ENCODE measurements around the gene NCOA7. TPM values are rescaled to one million over a fixed set of nuclear protein-coding genes. Genes with fewer than 3 reads are reported as not detected.

NCOA7 gene
- total RNA-seq, 2 donors from 2014 or later = 26.5 to 30.0 TPM

GRCh38 chr6:125886021-125886420, 95.3 kb downstream of the NCOA7 start:
- DNase-seq = no peak
- Histone ChIP-seq H3K27me3 (no peaks in the 10 kb centered on the region), H3K9me3 (no peaks in the 10 kb centered on the region), H3K27ac (no peak overlapping the region), H3K4me1 (no peaks in the 10 kb centered on the region), H3K36me3 (replicated peaks in 1 of 2; ENCODE audit: insufficient read depth in 1 of 2, low read depth in 2 of 2) (peaks cover 5 to 7% of the 10 kb centered on the region in 2 donors), H3K4me3 (no peak overlapping the region)
- intact Hi-C loops (cut with DNase I) = loop anchor here (10.0 kb wide), 1 partner anchor 89 kb away; no protein-coding TSS in a partner anchor
- ATAC-seq = no peak
- no peak for TF ChIP-seq POLR2A (IDR thresholded peaks at IDR 0.05)
- TF ChIP-seq CTCF (IDR thresholded peaks at IDR 0.05) = no peak
- 89 to 96% methylated on average over 1 of the region's 1 CpG for WGBS, 2 donors

GRCh38 chr6:125886914-125887313, 96.2 kb downstream of the NCOA7 start:
- intact Hi-C loops (cut with DNase I) = loop anchor here (10.0 kb wide), 1 partner anchor 88 kb away; no protein-coding TSS in a partner anchor
- ATAC-seq (no peak), DNase-seq (no peak)
- H3K36me3 ChIP-seq (replicated peaks in 1 of 2; ENCODE audit: insufficient read depth in 1 of 2, low read depth in 2 of 2) = peaks cover 2 to 5% of the 10 kb centered on the region in 2 donors
- H3K27me3 ChIP-seq = no peaks in the 10 kb centered on the region
- 49 to 55% methylated on average over 2 of the region's 2 CpGs for WGBS, 2 donors
- H3K27ac ChIP-seq = no peak overlapping the region
- no peak overlapping the region for H3K4me3 ChIP-seq
- TF ChIP-seq CTCF (IDR thresholded peaks at IDR 0.05) (no peak), POLR2A (IDR thresholded peaks at IDR 0.05) (no peak)
- H3K4me1 ChIP-seq = no peaks in the 10 kb centered on the region
- H3K9me3 ChIP-seq = no peaks in the 10 kb centered on the region

- no peaks in the 10 kb centered on the region for H3K9me3 ChIP-seq
- H3K4me3 ChIP-seq = no peak overlapping the region
- no peak for TF ChIP-seq CTCF (IDR thresholded peaks at IDR 0.05)
- TF ChIP-seq POLR2A (IDR thresholded peaks at IDR 0.05) = no peak
- intact Hi-C loops (cut with DNase I) = loop anchor here (10.0 kb wide), 1 partner anchor 87 kb away; no protein-coding TSS in a partner anchor
- peaks cover 1 to 3% of the 10 kb centered on the region in 2 donors for H3K36me3 ChIP-seq (replicated peaks in 1 of 2; ENCODE audit: insufficient read depth in 1 of 2, low read depth in 2 of 2)
- ATAC-seq (no peak), DNase-seq (no peak)
- H3K27ac ChIP-seq = no peak overlapping the region
- no peaks in the 10 kb centered on the region for H3K4me1 ChIP-seq
- no peaks in the 10 kb centered on the region for H3K27me3 ChIP-seq
These were observed 96.6 kb downstream of the NCOA7 start for GRCh38 chr6:125887372-125887771.

GRCh38 chr6:125888989-125889656, 98.4 kb downstream of the NCOA7 start:
- peak in 6 of 7 experiments; percentile 36 to 58 (median 50) for TF ChIP-seq CTCF (IDR thresholded peaks at IDR 0.05)
- TF ChIP-seq POLR2A (IDR thresholded peaks at IDR 0.05) = no peak
- intact Hi-C loops (cut with DNase I) = loop anchor here (10.0 kb wide), 1 partner anchor 86 kb away; no protein-coding TSS in a partner anchor
- Histone ChIP-seq H3K4me1 (no peaks in the 10 kb centered on the region), H3K36me3 (replicated peaks in 1 of 2; ENCODE audit: insufficient read depth in 1 of 2, low read depth in 2 of 2) (peaks cover 0 to 1% of the 10 kb centered on the region in 2 donors), H3K27me3 (no peaks in the 10 kb centered on the region), H3K9me3 (no peaks in the 10 kb centered on the region), H3K27ac (no peak overlapping the region), H3K4me3 (no peak overlapping the region)
- WGBS, 2 donors = 61 to 65% methylated on average over 8 of the region's 8 CpGs
- DNase-seq (peak; percentile 26 to 56 (median 32)), ATAC-seq (peak; percentile 67)
